HG02943 (cell line): ENCODE data around the gene CACNG4.
"Not testable (repeated sequence)": the region's sequence is repeated elsewhere in the genome, so short reads cannot be mapped to it uniquely, and the experiment has no call there.

Experiments used
- ATAC-seq: cut with Tn5 transposase; IDR thresholded peaks from one replicate; pipeline ENCODE4 v1.9.1; 2021; ENCODE audit warnings: mild to moderate bottlenecking, low read depth, moderate library complexity; ENCODE audit not compliant: unreplicated experiment

Gene CACNG4

GRCh38 chr17:66959641-66960375, 4.7 kb upstream of the CACNG4 start:
- ATAC-seq = no peak

- no peak for ATAC-seq
Measured at GRCh38 chr17:66960613-66961012, 3.9 kb upstream of the CACNG4 start.

GRCh38 chr17:66963521-66963908, 992 bp upstream of the CACNG4 start:
- ATAC-seq = no peak

- ATAC-seq = no peak
Measured at GRCh38 chr17:66964930-66965800, 658 bp downstream of the CACNG4 start.

- no peak for ATAC-seq
Measured at GRCh38 chr17:66965801-66966262, 1.3 kb downstream of the CACNG4 start.

- ATAC-seq = no peak
Measured at GRCh38 chr17:66966298-66966697, 1.8 kb downstream of the CACNG4 start.

- ATAC-seq = no peak
Measured at GRCh38 chr17:66966704-66967418, 2.4 kb downstream of the CACNG4 start.

GRCh38 chr17:66967837-66968543, 3.5 kb downstream of the CACNG4 start:
- no peak for ATAC-seq

GRCh38 chr17:66968916-66969315, 4.4 kb downstream of the CACNG4 start:
- no peak for ATAC-seq

GRCh38 chr17:66970140-66970539, 5.6 kb downstream of the CACNG4 start:
- no peak for ATAC-seq

- ATAC-seq = no peak
Measured at GRCh38 chr17:66970797-66971196, 6.3 kb downstream of the CACNG4 start.

- ATAC-seq = no peak
Measured at GRCh38 chr17:66971264-66971663, 6.8 kb downstream of the CACNG4 start.

GRCh38 chr17:66971730-66972441, 7.4 kb downstream of the CACNG4 start:
- ATAC-seq = no peak

GRCh38 chr17:66972442-66972830, 7.9 kb downstream of the CACNG4 start:
- ATAC-seq = not testable (repeated sequence)

- ATAC-seq = no peak
Measured at GRCh38 chr17:66975188-66975587, 10.7 kb downstream of the CACNG4 start.

- ATAC-seq = no peak
Measured at GRCh38 chr17:66975614-66976378, 11.3 kb downstream of the CACNG4 start.

GRCh38 chr17:66976379-66976663, 11.8 kb downstream of the CACNG4 start:
- ATAC-seq = no peak

GRCh38 chr17:66976781-66977201, 12.3 kb downstream of the CACNG4 start:
- no peak for ATAC-seq

- ATAC-seq = no peak
Measured at GRCh38 chr17:66978514-66979061, 14.1 kb downstream of the CACNG4 start.
